CD4-positive, alpha-beta T cell (primary cell): Measurements from ENCODE around the gene ANO9. TPM values are rescaled to one million over a fixed set of nuclear protein-coding genes. Genes with fewer than 3 reads are reported as not detected.
"Not testable (repeated sequence)": the region's sequence is repeated elsewhere in the genome, so short reads cannot be mapped to it uniquely, and the experiment has no call there.

Source experiments
- ATAC-seq: fragments of 200-7000 bp; cut with Tn5 transposase; one replicate; pipeline ENCODE4 v1.10.0; 2022; ENCODE audit warnings: mild to moderate bottlenecking; ENCODE audit not compliant: poor library complexity
- CTCF ChIA-PET: fragments of 350-600 bp; sonication (Branson Sonifier 250); formaldehyde crosslinking; loops from one replicate; lab custom pipeline; 2021; ENCODE audit warnings: antibody characterized with exemption, inconsistent platforms; lab: Charles Lee
- POLR2A ChIA-PET: fragments of 350-600 bp; sonication (Branson Sonifier 250); formaldehyde crosslinking; loops from one replicate; lab custom pipeline; 2021; ENCODE audit warnings: antibody characterized with exemption, inconsistent platforms; lab: Charles Lee
- DNase-seq, 14 experiments: peaks; one replicate each; pipeline ENCODE4 v3.0.0-alpha.2; 2013 to 2020; ENCODE audit warnings: mixed read lengths in 2 of 14
- H3K27ac ChIP-seq, 2 donors: one replicate each; pipeline versions ENCODE4 v1.5.1 to v1.7.0; 2013; ENCODE audit warnings: low read length in 2 of 2, low read depth in 1 of 2, mild to moderate bottlenecking in 1 of 2
- H3K27me3 ChIP-seq, 2 experiments: 1 replicate in 1 of 2; 2 replicates in 1 of 2; pipeline versions ENCODE4 v1.6.1 to v1.7.0; 2013; ENCODE audit warnings: low read length in 2 of 2, control low read depth in 1 of 2, mild to moderate bottlenecking in 1 of 2, moderate library complexity in 1 of 2; ENCODE audit not compliant: insufficient read depth in 2 of 2, control insufficient read depth in 1 of 2
- H3K36me3 ChIP-seq: one replicate; pipeline ENCODE4 v1.6.1; 2013; ENCODE audit warnings: low read length, control low read depth; ENCODE audit not compliant: insufficient read depth
- H3K4me1 ChIP-seq: one replicate; pipeline ENCODE4 v1.6.1; 2013; ENCODE audit warnings: low read length, control low read depth; ENCODE audit not compliant: insufficient read depth
- H3K4me3 ChIP-seq: one replicate; pipeline ENCODE4 v1.5.1; 2013; ENCODE audit warnings: mild to moderate bottlenecking, low read length, moderate library complexity
- H3K9me3 ChIP-seq, 2 experiments: 1 replicate in 1 of 2; 2 replicates in 1 of 2; pipeline versions ENCODE4 v1.6.1 to v1.7.0; 2013; ENCODE audit warnings: low read length in 2 of 2, mild to moderate bottlenecking in 2 of 2, control low read depth in 1 of 2, moderate library complexity in 1 of 2; ENCODE audit not compliant: control insufficient read depth in 1 of 2, insufficient read depth in 1 of 2
- H3K27ac Mint-ChIP-seq: one replicate; pipeline ENCODE4 v1.8.0; 2020; ENCODE audit warnings: mixed read lengths
- H3K27me3 Mint-ChIP-seq: one replicate; pipeline ENCODE4 v1.8.0; 2021; ENCODE audit warnings: mixed read lengths
- H3K36me3 Mint-ChIP-seq: one replicate; pipeline ENCODE4 v1.8.0; 2021; ENCODE audit warnings: low read depth, mixed read lengths
- H3K4me1 Mint-ChIP-seq: one replicate; pipeline ENCODE4 v1.8.0; 2021; ENCODE audit warnings: low read depth, mixed read lengths
- H3K4me3 Mint-ChIP-seq: one replicate; pipeline ENCODE4 v1.8.0; 2020; ENCODE audit warnings: mild to moderate bottlenecking, mixed read lengths
- H3K9me3 Mint-ChIP-seq: one replicate; pipeline ENCODE4 v1.8.0; 2020; ENCODE audit warnings: mixed read lengths
- CTCF ChIP-seq: fragments of 200-600 bp; IDR thresholded peaks from one replicate; pipeline ENCODE4 v1.8.0; 2022; ENCODE audit warnings: antibody characterized with exemption, mild to moderate bottlenecking
- intact Hi-C, 2 experiments: fragments of 100-400 bp; cut with DNase I in 1 of 2; cut with micrococcal nuclease in 1 of 2; formaldehyde crosslinking; loops; one replicate each; pipeline versions ENCODE4 v1.15.1 to v1.9.0; 2023 to 2025; cut with DNase I, micrococcal nuclease
- total RNA-seq, 174 experiments: library from RNA in 2 of 174; stranded (reverse) in 2 of 174; gene quantifications; one replicate each; pipeline ENCODE4 v1.2.3 and lab custom pipeline; 2021 to 2026

ANO9 gene
- total RNA-seq, 2 experiments from 2014 or later = 109 to 114 TPM

GRCh38 chr11:438101-438844, 3.5 kb downstream of the ANO9 start:
- no peak overlapping the region for H3K27ac Mint-ChIP-seq
- CTCF ChIA-PET = no interaction called here

GRCh38 chr11:437228-437870, 4.5 kb downstream of the ANO9 start:
- Histone ChIP-seq H3K36me3 (peaks cover 10% of the 10 kb centered on the region), H3K27ac (no peak overlapping the region), H3K9me3 (no peaks in the 10 kb centered on the region), H3K4me1 (peaks cover 50% of the 10 kb centered on the region), H3K4me3 (no peak overlapping the region), H3K27me3 (no peaks in the 10 kb centered on the region)
- Mint-ChIP-seq H3K27ac (no peak overlapping the region), H3K4me3 (no peak overlapping the region), H3K4me1 (peaks cover 16% of the 10 kb centered on the region), H3K9me3 (no peaks in the 10 kb centered on the region), H3K36me3 (peaks cover 4% of the 10 kb centered on the region), H3K27me3 (no peaks in the 10 kb centered on the region)
- ChIA-PET POLR2A (no interaction called here), CTCF (no interaction called here)
- no peak for TF ChIP-seq CTCF
- no peak for DNase-seq
- ATAC-seq = no peak
- intact Hi-C loops = no loop called here

More at GRCh38 chr11:438101-438844, 3.5 kb downstream of the ANO9 start:
- Mint-ChIP-seq H3K9me3 (no peaks in the 10 kb centered on the region), H3K36me3 (no peaks in the 10 kb centered on the region), H3K4me3 (no peak overlapping the region), H3K27me3 (no peaks in the 10 kb centered on the region), H3K4me1 (peaks cover 16% of the 10 kb centered on the region)
- Histone ChIP-seq H3K4me1 (peaks cover 56% of the 10 kb centered on the region), H3K36me3 (peaks cover under 1% of the 10 kb centered on the region), H3K27me3 (no peaks in the 10 kb centered on the region), H3K4me3 (no peak overlapping the region), H3K9me3 (no peaks in the 10 kb centered on the region), H3K27ac (no peak overlapping the region)
- POLR2A ChIA-PET = no interaction called here
- ATAC-seq (no peak), DNase-seq (no peak)
- intact Hi-C loops = no loop called here
- TF ChIP-seq CTCF = no peak

GRCh38 chr11:434999-435740, 6.6 kb downstream of the ANO9 start:
- CTCF ChIA-PET, H3K27ac Mint-ChIP-seq, POLR2A ChIA-PET: not testable (repeated sequence)

More at GRCh38 chr11:434999-435740, 6.6 kb downstream of the ANO9 start:
- H3K4me3 Mint-ChIP-seq, H3K27me3 Mint-ChIP-seq, DNase-seq, ATAC-seq, H3K36me3 Mint-ChIP-seq, H3K9me3 ChIP-seq, H3K4me3 ChIP-seq, H3K27ac ChIP-seq, H3K27me3 ChIP-seq, intact Hi-C loops, H3K9me3 Mint-ChIP-seq: not testable (repeated sequence)
- peaks cover 10% of the 10 kb centered on the region for H3K4me1 Mint-ChIP-seq
- peaks cover 31% of the 10 kb centered on the region for H3K4me1 ChIP-seq
- peaks cover 17% of the 10 kb centered on the region for H3K36me3 ChIP-seq
